ENCODE results near the gene OSBPL8.
"Not testable (repeated sequence)": the region's sequence is repeated elsewhere in the genome, so short reads cannot be mapped to it uniquely, and the experiment has no call there.

Gene OSBPL8

GRCh38 chr12:76529226-76529918 is 30.2 kb downstream of the OSBPL8 start:
- DNase-seq (ENCODE audit: low spot score), result no peak

GRCh38 chr12:76523408-76523807 is 36.2 kb downstream of the OSBPL8 start:
- no peak for DNase-seq (ENCODE audit: low spot score)

- DNase-seq (ENCODE audit: low spot score), result no peak
These were observed 39.2 kb downstream of the OSBPL8 start for GRCh38 chr12:76520348-76520747.

- no peak for DNase-seq (ENCODE audit: low spot score)
These were observed 40.0 kb downstream of the OSBPL8 start for GRCh38 chr12:76519538-76519937.

GRCh38 chr12:76518699-76519098 is 40.9 kb downstream of the OSBPL8 start:
- DNase-seq (ENCODE audit: low spot score), result no peak

GRCh38 chr12:76515271-76515670 is 44.3 kb downstream of the OSBPL8 start:
- DNase-seq (ENCODE audit: low spot score), result no peak

- not testable (repeated sequence) for DNase-seq (ENCODE audit: low spot score)
These were observed 48.4 kb downstream of the OSBPL8 start for GRCh38 chr12:76511116-76511716.

GRCh38 chr12:76508128-76508980 is 51.2 kb downstream of the OSBPL8 start:
- DNase-seq (ENCODE audit: low spot score), result no peak

- DNase-seq (ENCODE audit: low spot score), result no peak
These were observed 53.4 kb downstream of the OSBPL8 start for GRCh38 chr12:76506149-76506548.

- DNase-seq (ENCODE audit: low spot score), result no peak
These were observed 54.5 kb downstream of the OSBPL8 start for GRCh38 chr12:76505050-76505449.

GRCh38 chr12:76504606-76505005 is 55.0 kb downstream of the OSBPL8 start:
- no peak for DNase-seq (ENCODE audit: low spot score)

- DNase-seq (ENCODE audit: low spot score), result no peak
These were observed 55.6 kb downstream of the OSBPL8 start for GRCh38 chr12:76503957-76504356.

- DNase-seq (ENCODE audit: low spot score), result no peak
These were observed 58.2 kb downstream of the OSBPL8 start for GRCh38 chr12:76501390-76501789.

- not testable (repeated sequence) for DNase-seq (ENCODE audit: low spot score)
These were observed 60.4 kb downstream of the OSBPL8 start for GRCh38 chr12:76499136-76499535.

- no peak for DNase-seq (ENCODE audit: low spot score)
These were observed 64.0 kb downstream of the OSBPL8 start for GRCh38 chr12:76495556-76495955.

- DNase-seq (ENCODE audit: low spot score), result no peak
These were observed 68.3 kb downstream of the OSBPL8 start for GRCh38 chr12:76491292-76491691.

GRCh38 chr12:76490763-76491162 is 68.8 kb downstream of the OSBPL8 start:
- DNase-seq (ENCODE audit: low spot score), result no peak

- DNase-seq (ENCODE audit: low spot score), result no peak
These were observed 69.8 kb downstream of the OSBPL8 start for GRCh38 chr12:76489737-76490136.

- no peak for DNase-seq (ENCODE audit: low spot score)
These were observed 73.6 kb downstream of the OSBPL8 start for GRCh38 chr12:76486011-76486410.

- no peak for DNase-seq (ENCODE audit: low spot score)
These were observed 78.8 kb downstream of the OSBPL8 start for GRCh38 chr12:76480796-76481195.

- no peak for DNase-seq (ENCODE audit: low spot score)
These were observed 81.5 kb downstream of the OSBPL8 start for GRCh38 chr12:76478045-76478444.

- not testable (repeated sequence) for DNase-seq (ENCODE audit: low spot score)
These were observed 86.7 kb downstream of the OSBPL8 start for GRCh38 chr12:76472862-76473261.

GRCh38 chr12:76471579-76471978 is 88.0 kb downstream of the OSBPL8 start:
- DNase-seq (ENCODE audit: low spot score), result no peak
